ENCODE data around the gene SFTA2.
"Not testable (repeated sequence)": the region's sequence is repeated elsewhere in the genome, so short reads cannot be mapped to it uniquely, and the experiment has no call there.

Gene SFTA2

DNA sequence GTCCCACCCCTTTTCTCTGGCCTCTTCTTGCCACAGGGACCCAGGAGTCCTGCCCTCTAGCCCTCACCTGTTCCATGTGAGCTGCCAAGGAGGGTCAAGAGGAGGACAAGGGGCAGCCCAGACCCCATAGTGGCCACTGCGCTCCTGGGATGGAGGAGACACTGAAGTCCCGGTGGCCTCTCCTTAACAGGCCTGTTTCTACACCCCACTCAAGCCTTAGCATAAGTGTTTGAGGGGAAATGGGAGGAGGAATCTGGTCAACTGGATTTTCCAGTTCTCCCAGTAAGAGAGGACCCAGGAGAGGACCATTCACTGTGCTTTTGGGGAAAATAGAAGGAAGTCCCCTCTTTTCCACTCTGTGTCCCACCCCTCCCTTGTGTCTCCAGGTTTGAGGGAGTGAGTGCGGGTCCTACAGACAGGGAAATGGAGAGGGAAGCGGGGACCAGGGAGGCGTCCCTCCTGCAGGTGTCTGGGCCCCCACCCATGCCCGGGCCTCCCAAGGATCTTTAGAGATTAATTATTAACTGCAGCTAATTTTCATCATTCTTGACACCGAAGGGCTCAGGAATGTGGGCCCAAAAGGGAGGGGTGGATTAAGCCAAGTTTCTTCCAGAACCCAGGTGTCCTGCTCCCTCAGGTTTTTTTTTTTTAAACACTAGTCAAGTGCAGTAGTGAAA, at the start of gene SFTA2:
Gene SFTA2, minus strand, starts transcription at position 202 of the 677 bp plus-strand sequence. Its CDS starts 74 bp downstream, at position 128.
- DNase-seq: no peak

DNA sequence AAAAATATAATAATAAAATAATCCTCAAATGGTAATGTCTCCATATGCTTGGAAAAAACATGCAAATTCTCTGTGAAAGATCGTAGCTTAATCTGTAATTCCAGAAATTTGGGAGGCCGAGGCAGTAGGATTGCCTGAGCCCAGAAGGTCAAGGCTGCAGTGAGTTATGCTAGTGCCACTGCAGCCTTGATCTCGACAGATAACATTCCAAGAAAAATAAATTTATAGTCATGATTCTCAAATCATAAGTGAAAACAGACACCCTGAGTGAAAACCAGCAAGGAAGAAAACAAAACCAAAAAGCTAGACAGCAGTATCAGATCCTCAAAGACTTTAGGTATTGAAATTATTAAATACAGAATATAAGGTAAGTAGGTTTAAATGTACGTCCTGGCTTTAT, 47.7 kb upstream of the SFTA2 start:
- no peak for DNase-seq

DNA sequence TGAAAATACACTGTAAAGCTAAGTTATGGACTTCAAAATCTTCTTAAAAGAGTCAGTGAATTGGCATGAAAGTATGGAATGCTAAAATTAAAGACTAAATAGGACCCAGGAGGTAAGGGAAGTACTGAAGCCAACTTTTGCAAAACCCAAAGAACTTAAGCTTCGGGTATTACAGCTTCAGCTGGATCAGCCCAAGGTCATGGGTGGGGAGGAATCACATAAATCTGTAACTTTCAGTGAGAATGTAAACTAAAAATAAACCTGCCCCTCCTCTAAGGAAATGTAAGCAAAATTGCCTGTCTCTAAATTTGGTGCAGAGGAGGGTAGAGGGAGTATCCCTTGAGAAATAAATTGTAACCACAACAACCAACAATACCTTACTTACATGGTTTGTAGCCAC, 47.2 kb upstream of the SFTA2 start:
- DNase-seq: no peak

DNA sequence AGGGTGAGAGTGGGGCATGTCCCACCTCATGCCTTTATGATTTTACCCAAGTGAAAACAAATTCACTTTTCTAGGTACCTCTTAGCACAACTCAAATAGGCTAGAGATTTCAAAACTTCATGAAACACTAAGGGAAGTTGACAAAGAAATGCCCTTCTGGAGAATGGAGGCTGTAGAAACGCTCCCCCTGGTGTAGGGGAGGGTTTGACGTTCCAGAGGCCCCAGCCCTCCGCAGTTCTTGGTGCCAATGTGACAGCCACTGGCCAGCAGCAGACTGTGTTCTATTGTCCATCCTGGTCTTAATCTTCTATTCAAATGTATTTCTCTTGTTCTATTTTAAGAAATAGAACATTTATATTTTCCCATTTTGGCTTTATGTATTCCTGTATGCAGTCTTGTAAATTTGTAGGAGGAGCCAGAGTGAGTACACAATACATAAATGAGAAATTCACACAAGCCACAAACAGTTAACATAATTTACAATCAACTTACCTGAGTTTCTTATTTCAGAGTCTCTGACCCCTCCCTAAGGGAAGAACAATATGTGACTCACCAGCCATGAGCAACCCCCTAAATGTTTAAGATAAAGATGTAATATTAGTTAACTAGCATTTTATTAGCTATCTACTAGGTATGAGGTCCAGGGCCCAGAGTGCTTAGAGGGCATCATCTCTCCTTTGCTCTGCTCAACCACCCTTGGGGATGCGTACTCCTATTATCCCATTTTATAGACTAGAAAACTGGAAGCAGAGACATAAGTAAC, 42.7 kb upstream of the SFTA2 start:
- DNase-seq: no peak

DNA sequence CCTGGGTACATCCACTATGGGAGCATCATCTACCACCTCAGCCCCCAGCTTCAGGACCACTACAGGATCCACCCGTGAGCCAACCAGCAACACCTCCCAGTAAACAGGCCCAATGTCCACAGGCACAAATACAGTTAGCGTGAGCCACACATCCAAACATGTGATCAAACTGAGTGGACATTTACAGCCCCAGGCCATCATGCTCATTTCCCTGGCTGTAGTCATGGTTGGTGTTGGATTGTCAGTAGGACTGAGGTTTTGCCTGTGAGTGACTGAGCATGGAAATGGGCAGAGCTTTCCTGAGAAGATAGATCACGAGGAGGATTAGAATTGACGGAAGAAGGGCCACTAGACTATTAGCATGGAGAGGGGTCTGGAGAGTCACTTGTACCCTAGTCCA, 40.8 kb upstream of the SFTA2 start:
- no peak for DNase-seq

DNA sequence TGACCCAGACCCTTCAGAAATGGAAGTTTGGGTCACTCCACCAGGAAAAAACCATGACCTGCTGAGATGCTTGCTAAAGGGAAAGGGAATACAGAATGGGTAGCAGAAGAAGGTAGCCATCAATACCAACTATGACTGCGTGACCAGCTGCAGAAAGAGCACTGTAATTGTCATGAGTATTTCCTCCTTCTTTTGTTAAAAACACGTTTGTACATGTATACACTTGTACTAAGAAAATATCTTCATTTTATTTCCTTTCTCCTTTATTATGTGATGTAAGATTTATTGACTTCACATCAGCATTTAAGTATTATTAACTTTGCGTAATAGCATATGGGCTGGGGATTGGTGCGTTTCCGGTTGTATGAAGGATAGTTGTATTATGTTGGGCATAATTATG, 39.0 kb upstream of the SFTA2 start:
- no peak for DNase-seq

DNA sequence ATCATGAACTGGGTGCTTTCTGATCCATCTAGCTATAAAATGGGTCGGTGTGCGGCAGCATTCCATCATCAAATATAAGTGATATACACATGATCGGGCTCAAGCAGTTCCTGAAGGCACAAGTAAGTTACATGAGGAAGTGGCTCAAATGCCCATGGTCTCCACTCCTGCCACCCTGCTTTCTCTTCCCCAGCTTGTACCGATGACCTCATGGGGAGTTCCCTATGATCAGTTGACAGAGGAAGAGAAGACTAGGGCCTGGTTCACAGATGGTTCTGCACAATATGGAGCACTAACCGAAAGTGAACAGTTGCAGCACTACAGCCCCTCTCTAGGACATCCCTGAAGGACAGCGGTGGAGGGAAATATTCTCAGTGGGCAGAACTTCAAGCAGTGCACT, 37.2 kb upstream of the SFTA2 start:
- DNase-seq: not testable (repeated sequence)

DNA sequence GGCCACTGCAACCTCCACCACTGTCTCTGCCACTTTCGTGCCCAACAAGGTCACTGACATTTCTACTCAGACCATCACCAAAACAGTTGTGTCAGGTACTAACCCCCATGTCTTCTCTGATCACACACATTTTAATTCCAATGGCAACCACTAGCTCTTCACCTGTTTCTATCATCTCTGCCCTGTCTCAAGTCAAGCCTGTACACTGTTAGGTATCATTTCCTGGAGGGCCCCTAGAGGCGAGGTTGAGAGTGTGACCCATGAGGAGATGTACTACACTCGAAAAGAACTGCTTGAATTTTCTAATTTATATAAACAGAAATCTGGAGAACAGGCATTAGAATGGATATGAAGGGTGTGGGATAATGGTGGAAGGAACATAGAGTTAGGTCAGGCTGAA, 34.2 kb upstream of the SFTA2 start:
- DNase-seq: no peak

DNA sequence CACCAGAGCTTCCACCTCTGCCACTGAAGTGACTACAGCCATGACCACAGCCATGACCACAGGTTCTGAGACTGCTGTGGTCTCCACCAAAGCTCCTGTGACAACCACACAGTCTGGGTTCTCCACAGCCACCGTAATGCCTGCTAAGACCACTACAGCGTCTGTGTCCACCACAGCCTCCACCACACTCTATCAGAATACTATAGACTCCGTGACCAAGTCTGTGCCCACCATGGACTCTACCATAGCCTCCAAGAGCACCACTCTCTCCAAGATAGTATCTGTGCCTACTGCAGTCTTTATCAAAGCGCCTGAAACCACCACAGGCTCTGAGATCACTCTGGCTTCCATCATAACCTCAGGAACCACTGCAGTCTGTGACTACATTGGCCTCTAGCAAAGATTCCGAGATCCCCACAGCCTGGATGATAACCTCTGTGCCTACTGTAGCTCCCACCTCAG, 33.2 kb upstream of the SFTA2 start:
- DNase-seq: no peak

DNA sequence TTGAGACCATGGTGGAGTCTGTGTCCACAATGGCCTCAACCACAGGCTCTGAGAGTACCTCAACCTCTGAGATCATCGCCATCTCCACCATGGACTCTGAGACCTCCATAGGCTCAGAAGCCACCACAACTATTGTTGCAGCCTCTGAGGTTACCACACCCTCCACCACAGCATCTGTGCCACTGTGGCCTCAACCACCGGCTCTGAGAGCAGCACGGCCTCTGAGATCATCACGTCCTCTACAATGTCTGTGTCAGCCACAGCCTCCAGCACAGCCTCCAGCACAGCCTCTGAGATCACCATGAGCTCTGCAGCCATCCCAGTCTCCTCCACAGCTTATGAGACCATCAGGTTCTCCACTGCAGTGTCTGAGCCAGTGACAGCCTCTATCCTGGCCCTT, 32.1 kb upstream of the SFTA2 start:
- DNase-seq: no peak

DNA sequence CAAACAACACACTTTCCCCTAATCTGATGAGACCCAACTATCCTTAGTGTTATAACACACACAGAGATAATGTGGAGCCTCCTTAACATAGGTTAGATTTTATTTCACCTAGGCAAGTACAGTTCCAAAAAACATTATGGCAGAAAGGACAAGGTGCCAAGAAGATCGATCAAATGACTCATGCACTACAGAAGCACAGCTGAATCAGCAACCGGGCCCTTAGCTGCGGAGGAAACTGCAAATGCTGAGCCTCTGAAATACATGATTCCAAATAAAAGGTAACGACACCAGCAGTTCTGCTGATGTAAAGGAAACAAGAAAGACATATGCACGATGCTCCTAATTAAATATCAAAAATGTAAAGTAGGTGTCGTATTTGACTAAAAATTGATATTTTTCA, 31.7 kb upstream of the SFTA2 start:
- no peak for DNase-seq

DNA sequence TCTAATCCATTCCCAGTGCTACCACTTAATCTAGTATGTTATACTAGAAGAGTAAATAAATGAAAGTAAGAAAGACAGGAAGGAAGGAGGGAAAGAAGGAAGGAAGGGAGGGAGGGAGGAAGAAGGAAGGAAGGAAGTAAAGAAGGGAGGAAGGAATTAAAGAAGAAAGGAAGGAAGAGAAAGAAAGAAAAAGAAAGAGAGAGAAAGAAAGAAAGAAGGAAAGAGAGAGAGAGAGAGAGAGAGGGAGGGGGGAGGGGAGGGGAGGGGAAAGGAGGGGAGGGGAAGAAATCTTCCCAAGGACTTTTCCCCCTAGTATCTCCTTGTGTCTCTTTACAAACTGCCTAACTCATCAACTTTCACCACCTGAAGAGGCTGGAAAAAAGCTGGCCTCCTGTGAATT, 30.7 kb upstream of the SFTA2 start:
- no peak for DNase-seq

DNA sequence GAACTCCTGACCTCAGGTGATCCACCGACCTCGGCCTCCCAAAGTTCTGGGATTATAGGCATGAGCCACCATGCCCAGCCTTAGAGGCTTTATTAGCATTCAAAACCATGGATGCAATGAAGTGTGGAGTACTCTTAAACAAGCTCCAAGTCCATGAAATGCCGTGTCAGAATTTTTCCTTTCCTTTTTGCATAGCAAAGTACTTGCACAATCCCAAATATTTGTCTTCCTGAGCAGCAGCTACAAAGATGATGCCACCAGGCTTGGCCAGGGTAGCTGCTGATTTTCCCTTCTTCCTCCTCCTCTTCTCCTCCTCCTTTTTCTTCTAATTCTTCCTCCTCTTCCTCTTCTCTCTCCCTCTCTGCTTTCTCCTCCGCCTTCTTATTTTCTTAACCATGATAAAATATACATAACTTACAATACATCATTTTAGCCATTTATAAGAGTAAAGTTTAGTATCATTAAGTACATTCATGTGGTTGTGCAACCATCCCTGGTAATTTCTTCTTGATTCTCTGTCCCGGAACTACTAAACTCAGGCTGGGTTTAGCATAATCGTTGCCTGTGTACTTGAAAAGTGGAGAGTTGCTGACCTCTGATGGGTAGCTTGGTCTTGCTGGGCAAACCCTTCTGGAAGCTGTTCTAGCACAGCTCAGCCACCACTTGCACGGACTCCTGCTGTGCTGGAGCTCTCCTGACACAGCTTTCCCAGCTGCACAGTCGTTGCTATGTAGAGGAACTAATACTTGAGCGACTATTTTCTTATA, 29.1 kb upstream of the SFTA2 start:
- no peak for DNase-seq

DNA sequence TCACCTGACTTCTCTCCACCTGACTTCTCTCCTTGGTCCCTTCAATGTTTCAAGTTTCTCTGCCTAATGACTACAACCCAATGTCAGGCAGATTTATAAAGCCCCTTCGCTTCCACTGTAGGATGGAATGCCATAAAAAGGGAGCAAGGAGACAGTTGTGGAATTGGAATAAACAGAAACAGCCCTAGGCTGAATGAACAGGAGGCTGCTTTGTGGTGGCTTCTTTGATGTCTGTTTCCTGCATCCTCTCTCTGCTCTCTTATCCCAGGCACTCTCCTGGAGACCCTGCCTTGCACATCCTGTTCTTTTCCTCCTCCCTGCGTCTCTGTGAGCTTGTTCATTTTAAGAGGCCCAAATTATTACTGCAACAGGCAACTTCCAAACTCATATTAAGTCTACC, 25.7 kb upstream of the SFTA2 start:
- no peak for DNase-seq

DNA sequence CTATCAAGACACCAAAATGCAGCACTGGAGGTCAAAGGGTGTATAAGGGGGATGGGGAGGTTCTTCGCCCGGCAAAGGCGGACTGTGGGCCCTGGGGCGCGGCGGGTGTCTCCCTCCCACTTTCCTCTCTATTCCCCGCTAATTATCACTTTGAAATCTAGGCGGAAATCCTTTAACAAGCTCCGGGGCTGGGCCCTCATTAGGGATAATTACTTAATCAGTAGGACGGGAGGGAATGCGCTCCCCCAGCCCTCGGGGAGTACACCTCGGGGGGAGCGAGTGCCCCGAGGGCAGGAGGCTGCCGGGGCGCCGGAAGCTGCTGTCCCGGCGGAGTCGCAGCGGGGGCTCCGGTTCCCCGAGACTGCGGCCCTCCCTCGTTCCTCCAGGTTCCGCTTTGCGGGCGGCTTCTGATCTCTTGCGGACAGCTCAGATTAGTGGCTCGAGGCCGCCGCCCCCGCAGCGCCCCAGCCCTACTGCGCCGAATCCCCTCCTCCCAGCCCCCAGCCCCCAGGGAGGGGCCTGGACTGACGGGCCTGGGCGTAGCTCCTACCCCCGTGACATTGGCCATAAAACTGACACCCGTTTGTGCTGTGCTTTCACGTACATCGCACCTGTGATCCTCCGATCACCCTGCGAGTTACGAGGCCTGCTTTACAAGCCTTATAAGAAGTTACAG, 23.5 kb upstream of the SFTA2 start:
- DNase-seq: no peak

DNA sequence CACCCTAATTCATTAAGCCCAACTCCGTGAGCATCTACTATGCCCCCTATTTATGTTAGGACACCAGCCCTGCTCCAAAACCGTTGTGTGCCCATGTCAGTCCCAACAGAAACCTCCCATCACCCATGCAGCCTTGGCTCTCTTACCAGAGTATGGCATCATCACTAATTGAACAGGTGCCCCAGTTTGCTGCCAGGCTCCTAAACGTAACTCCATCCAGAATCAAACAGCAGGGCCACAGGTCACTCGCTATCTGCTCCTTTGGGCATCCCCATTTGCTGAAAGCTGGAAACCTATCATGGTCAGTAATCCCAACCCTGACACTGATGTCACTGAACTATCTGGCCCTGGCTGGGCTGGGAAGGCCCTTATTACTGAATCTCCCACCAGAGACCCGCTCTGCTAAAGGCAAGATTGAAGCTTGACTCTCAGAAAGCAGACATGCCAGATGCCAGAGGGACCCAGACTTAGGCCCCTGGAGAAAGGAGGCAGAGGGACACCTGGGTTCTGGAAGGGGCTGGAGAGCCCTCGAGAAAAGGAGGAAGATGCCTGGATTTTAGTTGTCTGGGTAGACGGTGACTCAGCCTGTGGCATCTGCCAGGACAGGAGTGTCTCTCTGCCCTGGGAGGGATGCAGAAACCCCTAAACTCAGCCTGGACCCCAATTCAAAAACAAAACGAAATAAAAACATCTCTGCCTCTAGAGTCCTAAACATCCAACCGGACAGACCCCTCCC, 22.8 kb upstream of the SFTA2 start:
- no peak for DNase-seq

DNA sequence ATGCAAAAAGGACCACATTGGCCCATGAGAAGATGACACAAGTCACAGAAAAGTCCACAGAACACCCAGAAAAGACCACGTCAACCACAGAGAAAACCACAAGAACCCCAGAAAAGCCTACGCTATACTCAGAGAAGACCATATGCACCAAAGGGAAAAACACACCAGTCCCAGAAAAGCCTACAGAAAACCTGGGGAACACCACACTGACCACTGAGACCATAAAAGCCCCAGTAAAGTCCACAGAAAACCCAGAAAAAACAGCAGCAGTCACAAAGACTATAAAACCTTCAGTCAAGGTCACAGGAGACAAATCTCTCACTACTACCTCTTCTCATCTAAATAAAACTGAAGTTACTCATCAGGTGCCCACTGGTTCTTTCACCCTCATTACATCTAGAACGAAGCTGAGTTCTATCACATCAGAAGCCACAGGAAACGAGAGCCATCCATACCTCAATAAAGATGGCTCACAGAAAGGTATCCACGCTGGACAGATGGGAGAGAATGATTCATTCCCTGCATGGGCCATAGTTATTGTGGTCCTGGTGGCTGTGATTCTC, 20.0 kb upstream of the SFTA2 start:
- no peak for DNase-seq

DNA sequence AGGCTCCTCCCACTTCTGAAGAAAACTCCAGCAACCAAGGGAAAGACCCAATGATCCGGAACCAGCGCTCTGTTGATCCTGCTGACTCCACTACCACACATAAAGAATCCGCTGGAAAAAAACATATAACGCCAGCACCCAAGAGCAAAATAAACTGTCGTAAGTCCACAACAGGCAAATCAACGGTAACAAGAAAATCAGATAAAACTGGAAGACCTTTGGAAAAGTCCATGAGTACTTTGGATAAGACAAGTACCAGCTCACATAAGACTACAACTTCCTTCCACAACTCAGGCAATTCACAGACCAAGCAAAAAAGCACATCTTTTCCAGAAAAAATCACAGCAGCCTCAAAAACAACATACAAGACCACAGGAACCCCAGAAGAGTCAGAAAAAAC, 16.8 kb upstream of the SFTA2 start:
- no peak for DNase-seq

DNA sequence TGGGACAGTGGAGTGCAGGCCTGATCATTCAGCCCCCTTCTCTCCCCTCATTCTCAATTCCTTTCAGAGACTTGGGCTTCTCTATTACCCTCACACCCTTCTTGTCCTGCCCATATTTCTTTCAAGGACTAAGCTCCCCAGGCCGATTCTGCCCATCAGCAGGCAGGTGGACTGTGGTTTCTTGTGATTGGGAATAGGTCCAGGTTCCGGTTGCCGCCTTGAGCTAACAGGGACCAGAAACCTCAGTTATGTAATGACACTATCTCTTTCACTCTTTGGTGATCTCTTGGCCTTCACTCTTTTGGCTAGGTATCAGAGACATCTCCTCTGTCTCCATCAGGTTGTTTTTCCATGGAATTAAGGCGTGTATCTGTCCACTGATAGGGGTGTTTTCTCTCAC, 15.3 kb upstream of the SFTA2 start:
- DNase-seq: no peak

DNA sequence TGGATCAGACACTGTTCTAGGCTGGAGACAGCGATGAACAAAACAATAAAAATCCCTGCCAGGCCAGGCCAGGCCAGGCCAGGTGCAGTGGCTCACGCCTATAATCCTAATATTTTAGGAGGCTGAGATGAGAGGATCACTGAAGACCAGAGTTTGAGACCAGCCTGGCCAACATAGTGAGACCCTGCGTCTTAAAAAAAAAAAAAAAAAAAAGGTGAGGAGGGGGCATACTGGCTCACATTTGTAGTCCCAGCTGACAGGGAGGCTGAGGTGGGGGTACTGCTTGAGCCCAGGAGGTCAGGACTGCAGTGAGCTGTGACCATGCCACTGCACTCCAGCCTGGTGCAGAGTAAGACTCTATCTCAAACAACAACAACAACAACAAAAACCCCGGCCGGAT, 13.3 kb upstream of the SFTA2 start:
- no peak for DNase-seq

DNA sequence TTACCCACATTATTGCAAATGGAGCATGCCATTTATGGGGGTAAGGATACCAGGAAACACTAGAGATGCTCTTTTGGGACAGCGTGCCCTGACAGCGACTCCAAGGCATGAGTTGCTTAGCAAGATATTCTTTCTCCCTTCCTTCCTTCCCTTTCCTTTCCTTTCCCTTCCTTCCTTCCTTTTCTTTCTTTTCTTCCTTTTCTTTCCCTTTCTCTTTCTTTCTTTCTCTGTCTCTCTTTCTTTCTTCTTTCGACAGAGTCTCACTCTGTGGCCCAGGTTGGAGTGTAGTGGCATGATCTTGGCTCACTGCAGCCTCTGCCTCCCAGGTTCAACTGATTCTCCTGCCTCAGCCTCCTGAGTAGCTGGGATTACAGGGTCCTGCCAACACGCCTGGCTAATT, 12.1 kb upstream of the SFTA2 start:
- DNase-seq: no peak

DNA sequence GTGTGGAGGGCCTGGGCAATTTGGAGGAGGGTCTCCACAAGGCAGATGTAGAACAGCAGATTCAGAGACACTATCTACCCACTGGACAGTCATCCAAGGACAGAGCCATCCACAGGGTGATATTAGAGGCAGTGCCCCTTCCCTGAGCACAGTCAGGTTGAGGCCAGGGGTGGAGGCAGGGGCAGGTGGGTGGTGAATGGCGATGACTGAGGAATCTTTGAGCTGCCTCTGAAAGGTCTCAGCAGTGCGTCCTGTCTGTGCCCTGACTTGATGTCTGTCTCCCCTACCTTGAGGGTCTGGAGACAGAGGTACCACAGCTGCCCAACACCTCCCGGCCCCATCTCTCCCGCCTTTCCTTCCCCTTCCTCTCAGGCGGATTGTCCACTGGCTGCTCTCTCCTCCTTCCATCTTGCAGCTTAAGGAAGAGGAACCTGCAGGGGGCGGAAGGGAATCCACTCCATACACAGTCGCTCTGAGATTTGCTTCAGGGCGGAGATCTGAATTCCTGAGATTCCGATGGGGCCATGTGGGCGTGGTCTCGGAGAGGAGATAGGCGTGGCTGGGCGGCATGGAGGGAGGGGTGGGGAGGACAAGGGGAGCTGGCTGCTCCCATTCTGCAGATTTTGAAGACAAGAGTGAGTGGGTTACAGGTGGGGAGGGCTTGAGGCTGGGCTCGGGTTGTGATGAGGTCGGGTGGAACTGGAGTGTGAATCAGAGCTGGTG, 10.5 kb upstream of the SFTA2 start:
- DNase-seq: no peak

Measured in NCI-H1436 treated with DMSO at 0.1 percent for 48 hours (cell line).